ENCODE results near the gene INPP5J.

Gene INPP5J

DNA sequence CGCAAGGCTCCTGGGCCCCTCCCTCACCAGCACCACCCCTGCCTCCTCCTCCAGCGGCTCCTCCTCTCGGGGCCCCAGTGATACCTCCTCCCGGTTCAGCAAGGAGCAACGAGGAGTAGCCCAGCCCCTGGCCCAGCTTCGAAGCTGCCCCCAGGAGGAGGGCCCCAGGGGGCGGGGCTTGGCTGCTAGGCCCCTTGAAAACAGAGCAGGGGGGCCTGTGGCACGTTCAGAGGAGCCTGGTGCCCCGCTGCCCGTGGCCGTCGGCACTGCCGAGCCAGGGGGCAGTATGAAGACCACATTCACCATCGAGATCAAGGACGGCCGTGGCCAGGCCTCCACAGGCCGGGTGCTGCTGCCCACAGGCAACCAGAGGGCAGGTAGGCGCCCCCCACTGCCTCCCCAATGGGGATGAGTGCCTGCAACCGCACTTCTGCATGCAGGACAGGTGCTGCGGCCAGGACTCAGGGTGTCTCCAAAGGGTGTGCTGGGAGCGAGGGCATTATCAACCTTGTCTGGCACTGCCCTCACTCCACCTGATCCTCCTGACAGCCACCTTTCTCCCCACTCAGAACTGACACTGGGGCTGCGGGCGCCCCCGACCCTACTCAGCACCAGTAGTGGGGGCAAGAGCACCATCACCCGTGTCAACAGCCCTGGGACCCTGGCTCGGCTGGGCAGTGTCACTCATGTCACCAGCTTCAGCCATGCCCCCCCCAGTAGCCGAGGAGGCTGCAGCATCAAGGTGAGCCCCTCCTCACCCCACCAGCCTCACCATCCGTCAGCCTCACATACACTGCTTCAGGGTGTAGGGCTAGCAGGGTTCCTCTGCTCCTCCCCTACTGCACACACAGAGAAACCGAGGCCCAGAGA, 31.4 kb upstream of the INPP5J start:
- Histone ChIP-seq H3K27ac (no peak overlapping the region), H3K9ac (no peak overlapping the region), H3K4me1 (ENCODE audit: low read depth, poor library complexity, severe bottlenecking) (no peaks in the 10 kb centered on the region), H3K36me3 (ENCODE audit: insufficient read depth) (no peaks in the 10 kb centered on the region), H2AFZ (ENCODE audit: low read depth) (no peak overlapping the region), H3K27me3 (ENCODE audit: insufficient read depth, low read depth) (no peaks in the 10 kb centered on the region), H3K4me3 (IDR thresholded peaks at IDR 0.05; ENCODE audit: insufficient read depth, low read depth, low read length) (no peak overlapping the region), H4K20me1 (ENCODE audit: insufficient read depth) (no peaks in the 10 kb centered on the region), H3K79me2 (ENCODE audit: insufficient read depth, low read depth) (no peaks in the 10 kb centered on the region), H3K4me2 (no peak overlapping the region)
- TF ChIP-seq CTCF (conservative IDR thresholded peaks at IDR 0.05; ENCODE audit: low read depth, low read length): no peak

DNA sequence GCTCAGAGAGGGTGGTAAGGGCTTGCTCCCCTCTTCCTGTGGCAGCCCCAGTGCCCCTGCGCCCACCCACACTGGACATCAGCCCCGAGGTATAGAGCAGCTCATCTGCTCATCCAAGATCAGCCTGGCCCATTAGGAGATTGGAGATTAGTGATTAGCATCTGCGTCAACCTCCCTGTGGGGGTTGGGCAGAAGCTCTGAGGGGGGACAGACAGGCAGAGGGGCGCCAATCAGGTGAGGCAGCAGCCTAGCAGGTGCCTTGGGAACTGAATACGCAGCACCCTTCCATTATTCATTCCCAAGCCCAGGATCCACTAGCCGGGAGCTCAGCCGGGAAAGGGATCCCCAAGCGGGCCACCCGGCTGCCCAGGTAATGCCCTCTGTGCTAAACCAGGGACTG, 30.6 kb upstream of the INPP5J start:
- no peaks in the 10 kb centered on the region for H3K27me3 ChIP-seq (ENCODE audit: insufficient read depth, low read depth)
- no peak overlapping the region for H3K9ac ChIP-seq
- no peak overlapping the region for H3K4me3 ChIP-seq (IDR thresholded peaks at IDR 0.05; ENCODE audit: insufficient read depth, low read depth, low read length)
- no peaks in the 10 kb centered on the region for H3K79me2 ChIP-seq (ENCODE audit: insufficient read depth, low read depth)
- no peaks in the 10 kb centered on the region for H3K36me3 ChIP-seq (ENCODE audit: insufficient read depth)
- H3K4me2 ChIP-seq: no peak overlapping the region
- H3K27ac ChIP-seq: no peak overlapping the region
- no peak overlapping the region for H2AFZ ChIP-seq (ENCODE audit: low read depth)
- no peaks in the 10 kb centered on the region for H4K20me1 ChIP-seq (ENCODE audit: insufficient read depth)
- TF ChIP-seq CTCF (conservative IDR thresholded peaks at IDR 0.05; ENCODE audit: low read depth, low read length): no peak
- H3K4me1 ChIP-seq (ENCODE audit: low read depth, poor library complexity, severe bottlenecking): no peaks in the 10 kb centered on the region

DNA sequence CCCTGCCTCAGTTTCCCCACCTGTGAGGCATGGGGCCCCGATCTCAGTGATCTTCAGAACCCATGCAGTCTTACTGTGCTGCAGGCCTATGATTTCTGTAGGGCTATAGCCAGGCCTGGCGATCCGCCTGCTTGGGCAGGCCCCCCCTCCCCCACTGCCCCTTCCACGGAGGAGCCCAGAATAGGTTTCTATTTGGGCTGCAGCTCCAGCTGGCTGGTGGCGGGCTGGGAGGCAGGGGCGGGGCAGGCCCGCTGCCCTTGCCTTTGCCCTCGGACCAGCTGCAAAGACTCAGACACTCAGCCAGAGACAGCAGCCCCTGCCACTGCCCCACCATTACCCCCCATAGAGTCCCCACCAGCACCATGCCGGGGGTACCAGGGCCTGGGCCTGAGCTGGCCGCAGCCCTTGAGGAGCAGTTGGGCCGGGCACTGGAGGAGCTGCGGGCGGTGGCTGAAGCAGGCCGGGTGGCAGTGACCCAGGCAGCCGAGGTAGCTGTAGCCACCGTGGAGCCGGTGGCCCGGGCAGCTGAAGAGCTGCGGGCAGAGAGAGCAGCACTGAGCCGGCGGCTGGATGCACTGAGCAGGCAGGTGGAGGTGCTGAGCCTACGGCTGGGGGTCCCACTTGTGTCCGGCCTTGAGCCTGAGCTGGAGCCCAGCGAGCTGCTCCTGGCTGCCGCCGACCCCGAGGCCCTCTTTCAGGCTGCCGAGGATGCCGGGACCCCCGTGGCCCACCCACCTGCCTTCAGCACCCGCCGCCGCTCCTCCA, 29.5 kb upstream of the INPP5J start:
- no peak overlapping the region for H3K27ac ChIP-seq
- no peaks in the 10 kb centered on the region for H3K4me1 ChIP-seq (ENCODE audit: low read depth, poor library complexity, severe bottlenecking)
- no peaks in the 10 kb centered on the region for H3K79me2 ChIP-seq (ENCODE audit: insufficient read depth, low read depth)
- H3K27me3 ChIP-seq (ENCODE audit: insufficient read depth, low read depth): no peaks in the 10 kb centered on the region
- no peak for TF ChIP-seq CTCF (conservative IDR thresholded peaks at IDR 0.05; ENCODE audit: low read depth, low read length)
- H4K20me1 ChIP-seq (ENCODE audit: insufficient read depth): no peaks in the 10 kb centered on the region
- H2AFZ ChIP-seq (ENCODE audit: low read depth): no peak overlapping the region
- H3K9ac ChIP-seq: no peak overlapping the region
- H3K36me3 ChIP-seq (ENCODE audit: insufficient read depth): no peaks in the 10 kb centered on the region
- no peak overlapping the region for H3K4me3 ChIP-seq (IDR thresholded peaks at IDR 0.05; ENCODE audit: insufficient read depth, low read depth, low read length)
- H3K4me2 ChIP-seq: no peak overlapping the region

DNA sequence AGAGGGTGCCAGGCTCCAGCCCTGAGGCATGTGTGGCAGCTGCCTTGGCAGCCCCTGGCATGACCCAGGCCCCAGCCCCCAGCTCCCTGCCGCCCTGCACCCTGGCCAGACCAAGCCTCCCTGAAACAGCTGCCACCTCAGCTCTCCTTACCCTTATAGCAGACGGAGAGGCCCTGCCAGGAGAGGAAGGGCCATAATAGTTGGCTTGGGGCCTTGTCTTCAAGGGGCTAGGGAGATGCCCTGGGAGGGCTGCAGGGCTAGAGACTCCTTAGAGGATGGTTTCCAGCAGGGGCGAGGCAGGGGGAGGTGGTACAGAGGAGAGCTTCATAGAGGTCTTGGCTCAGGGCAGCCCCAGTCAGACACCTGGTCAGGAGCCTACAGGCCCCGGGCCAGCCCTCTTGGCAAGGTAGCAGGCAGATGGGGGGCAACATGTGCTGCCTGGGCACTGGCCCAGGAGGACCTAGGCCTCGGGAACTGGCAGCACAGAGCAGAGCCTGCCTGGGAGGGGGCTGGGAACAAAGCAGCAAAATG, 28.7 kb upstream of the INPP5J start:
- Histone ChIP-seq H3K27me3 (ENCODE audit: insufficient read depth, low read depth) (no peaks in the 10 kb centered on the region), H2AFZ (ENCODE audit: low read depth) (no peak overlapping the region)

More for the DNA sequence above, 28.7 kb upstream of the INPP5J start:
- no peaks in the 10 kb centered on the region for H3K79me2 ChIP-seq (ENCODE audit: insufficient read depth, low read depth)
- no peaks in the 10 kb centered on the region for H3K4me1 ChIP-seq (ENCODE audit: low read depth, poor library complexity, severe bottlenecking)
- no peak overlapping the region for H3K9ac ChIP-seq
- TF ChIP-seq CTCF (conservative IDR thresholded peaks at IDR 0.05; ENCODE audit: low read depth, low read length): no peak
- H3K27ac ChIP-seq: no peak overlapping the region
- H4K20me1 ChIP-seq (ENCODE audit: insufficient read depth): no peaks in the 10 kb centered on the region
- H3K4me2 ChIP-seq: no peak overlapping the region
- H3K36me3 ChIP-seq (ENCODE audit: insufficient read depth): no peaks in the 10 kb centered on the region
- no peak overlapping the region for H3K4me3 ChIP-seq (IDR thresholded peaks at IDR 0.05; ENCODE audit: insufficient read depth, low read depth, low read length)
